Erythroblast (primary cell): ENCODE measurements around the gene ZC3H8.

ENCODE experiments used
- GATA1 ChIP-seq: IDR thresholded peaks from 2 replicates; pipeline ENCODE4 v1.6.1; 2011; ENCODE audit warnings: low read depth, mild to moderate bottlenecking, control low read depth, low read length, moderate library complexity
- POLR2A ChIP-seq: IDR thresholded peaks from 2 replicates; pipeline ENCODE4 v1.6.1; 2011; ENCODE audit warnings: mild to moderate bottlenecking, low read length

- no peak for TF ChIP-seq POLR2A
- TF ChIP-seq GATA1: no peak
Measured at GRCh38 chr2:112198780-112199179, 56.1 kb downstream of the ZC3H8 start.
